GM12892 (cell line): ENCODE measurements around the gene ZNF892.

ENCODE experiments used
- POLR2A ChIP-seq: IDR thresholded peaks from 2 replicates; pipeline ENCODE4 v1.6.1; 2011; ENCODE audit warnings: low read depth, low read length, control low read depth
- POLR2AphosphoS5 ChIP-seq: IDR thresholded peaks from 2 replicates; pipeline ENCODE4 v1.6.1; 2011; ENCODE audit warnings: low read depth, low read length, control low read depth

GRCh38 chr2:95203911-95204310 lies 3.4 kb upstream of the ZNF892 start:
- TF ChIP-seq POLR2A, result no peak
- TF ChIP-seq POLR2AphosphoS5, result no peak
